Measurements from ENCODE around the gene HIVEP2.

The HIVEP2 gene

GRCh38 chr6:142773859-142774648 is 170.9 kb downstream of the HIVEP2 start:
- Mint-ChIP-seq H3K36me3 (ENCODE audit: low read depth) (peaks cover 40% of the 10 kb centered on the region), H3K4me1 (ENCODE audit: low read depth) (peaks cover 24% of the 10 kb centered on the region), H3K27ac (peak overlapping the region; percentile 26), H3K4me3 (peak overlapping the region; percentile 38), H3K27me3 (ENCODE audit: low read depth) (no peaks in the 10 kb centered on the region), H3K9me3 (no peaks in the 10 kb centered on the region)
- DNase-seq (ENCODE audit: low spot score): no peak

- H3K27ac Mint-ChIP-seq: peak overlapping the region; percentile 13
- H3K36me3 Mint-ChIP-seq (ENCODE audit: low read depth): peaks cover 42% of the 10 kb centered on the region
- no peaks in the 10 kb centered on the region for H3K27me3 Mint-ChIP-seq (ENCODE audit: low read depth)
- DNase-seq (ENCODE audit: low spot score): no peak
- H3K4me3 Mint-ChIP-seq: no peak overlapping the region
- peaks cover 24% of the 10 kb centered on the region for H3K4me1 Mint-ChIP-seq (ENCODE audit: low read depth)
- H3K9me3 Mint-ChIP-seq: no peaks in the 10 kb centered on the region
Measured at GRCh38 chr6:142773324-142773723, 171.7 kb downstream of the HIVEP2 start.

DNA sequence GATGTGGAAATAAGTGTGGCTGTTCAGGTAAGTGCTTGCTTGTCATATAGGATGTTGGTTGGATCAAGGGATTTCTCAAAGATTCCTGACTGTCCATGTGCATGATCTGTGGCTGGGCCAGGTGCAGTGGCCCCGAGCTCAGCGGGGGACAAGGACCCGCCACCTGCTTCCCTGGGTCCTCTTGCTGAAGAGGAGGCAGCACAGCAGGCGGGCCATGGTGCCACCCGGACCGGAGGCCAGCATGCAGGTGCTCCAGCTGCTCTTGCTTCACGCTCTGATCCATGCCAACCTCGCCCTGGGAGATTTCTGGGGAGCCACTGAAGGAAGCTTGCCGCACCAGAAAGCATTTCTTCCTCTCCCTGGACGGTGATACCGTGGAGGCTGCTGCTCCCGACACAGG is 173.8 kb downstream of the HIVEP2 start:
- H3K36me3 Mint-ChIP-seq (ENCODE audit: low read depth): peaks cover 50% of the 10 kb centered on the region
- no peaks in the 10 kb centered on the region for H3K9me3 Mint-ChIP-seq
- no peaks in the 10 kb centered on the region for H3K27me3 Mint-ChIP-seq (ENCODE audit: low read depth)
- no peak overlapping the region for H3K4me3 Mint-ChIP-seq
- no peak for DNase-seq (ENCODE audit: low spot score)
- H3K27ac Mint-ChIP-seq: no peak overlapping the region
- H3K4me1 Mint-ChIP-seq (ENCODE audit: low read depth): peaks cover 30% of the 10 kb centered on the region

DNA sequence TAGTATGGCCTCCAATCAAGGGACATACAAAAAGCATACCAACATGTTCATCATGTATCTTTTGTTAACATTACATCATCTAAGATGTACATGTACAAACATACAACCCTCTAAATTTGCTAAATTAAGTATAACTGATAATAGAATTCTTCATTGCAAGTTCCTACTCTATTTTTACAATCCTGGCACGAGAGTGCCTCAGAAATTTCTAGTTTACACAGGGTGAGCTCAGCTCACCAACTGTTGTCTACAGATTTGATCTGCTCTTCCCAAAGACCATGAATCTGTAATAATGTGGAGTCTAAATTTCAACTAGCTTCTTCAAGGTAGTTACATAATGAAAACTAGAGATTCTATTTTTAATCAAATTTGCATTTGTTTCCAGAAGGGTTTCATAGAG is 179.7 kb downstream of the HIVEP2 start:
- Mint-ChIP-seq H3K4me3 (no peak overlapping the region), H3K27me3 (ENCODE audit: low read depth) (no peaks in the 10 kb centered on the region), H3K4me1 (ENCODE audit: low read depth) (peaks cover 11% of the 10 kb centered on the region), H3K36me3 (ENCODE audit: low read depth) (peaks cover 30% of the 10 kb centered on the region), H3K9me3 (no peaks in the 10 kb centered on the region), H3K27ac (no peak overlapping the region)
- no peak for DNase-seq (ENCODE audit: low spot score)

GRCh38 chr6:142764311-142764710 is 180.7 kb downstream of the HIVEP2 start:
- no peak overlapping the region for H3K27ac Mint-ChIP-seq
- H3K4me3 Mint-ChIP-seq: no peak overlapping the region
- peaks cover 35% of the 10 kb centered on the region for H3K36me3 Mint-ChIP-seq (ENCODE audit: low read depth)
- H3K9me3 Mint-ChIP-seq: no peaks in the 10 kb centered on the region
- no peak for DNase-seq (ENCODE audit: low spot score)
- peaks cover 11% of the 10 kb centered on the region for H3K4me1 Mint-ChIP-seq (ENCODE audit: low read depth)
- H3K27me3 Mint-ChIP-seq (ENCODE audit: low read depth): no peaks in the 10 kb centered on the region

- H3K36me3 Mint-ChIP-seq (ENCODE audit: low read depth): peaks cover 35% of the 10 kb centered on the region
- no peaks in the 10 kb centered on the region for H3K27me3 Mint-ChIP-seq (ENCODE audit: low read depth)
- H3K9me3 Mint-ChIP-seq: no peaks in the 10 kb centered on the region
- no peak overlapping the region for H3K4me3 Mint-ChIP-seq
- H3K4me1 Mint-ChIP-seq (ENCODE audit: low read depth): peaks cover 11% of the 10 kb centered on the region
- DNase-seq (ENCODE audit: low spot score): no peak
- no peak overlapping the region for H3K27ac Mint-ChIP-seq
Measured at GRCh38 chr6:142763205-142763604, 181.8 kb downstream of the HIVEP2 start.

- Mint-ChIP-seq H3K4me3 (no peak overlapping the region), H3K36me3 (ENCODE audit: low read depth) (peaks cover 37% of the 10 kb centered on the region), H3K4me1 (ENCODE audit: low read depth) (peaks cover 12% of the 10 kb centered on the region), H3K27ac (no peak overlapping the region), H3K9me3 (no peaks in the 10 kb centered on the region), H3K27me3 (ENCODE audit: low read depth) (no peaks in the 10 kb centered on the region)
- no peak for DNase-seq (ENCODE audit: low spot score)
Measured at GRCh38 chr6:142761756-142762155, 183.2 kb downstream of the HIVEP2 start.

DNA sequence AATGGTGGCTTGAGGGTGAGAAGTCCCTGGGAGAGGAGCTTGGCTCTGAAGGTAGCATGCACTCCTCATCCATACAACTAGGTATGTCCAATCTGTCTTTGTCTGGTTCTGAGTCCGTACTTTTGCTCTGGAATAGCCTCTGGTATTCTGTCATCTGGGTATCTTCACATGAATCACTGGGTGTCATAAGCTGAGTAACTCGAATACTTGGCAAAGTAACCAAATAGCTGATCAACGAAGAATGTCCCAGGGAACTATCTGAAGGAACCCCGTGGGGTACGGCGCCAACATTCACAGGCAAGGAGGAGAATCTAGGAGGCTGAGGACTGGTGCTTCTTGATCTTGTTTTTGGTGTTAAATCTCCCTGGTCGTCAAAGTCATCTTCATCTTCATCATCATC is 184.8 kb downstream of the HIVEP2 start:
- peaks cover 41% of the 10 kb centered on the region for H3K36me3 Mint-ChIP-seq (ENCODE audit: low read depth)
- no peak overlapping the region for H3K4me3 Mint-ChIP-seq
- no peak overlapping the region for H3K27ac Mint-ChIP-seq

DNA sequence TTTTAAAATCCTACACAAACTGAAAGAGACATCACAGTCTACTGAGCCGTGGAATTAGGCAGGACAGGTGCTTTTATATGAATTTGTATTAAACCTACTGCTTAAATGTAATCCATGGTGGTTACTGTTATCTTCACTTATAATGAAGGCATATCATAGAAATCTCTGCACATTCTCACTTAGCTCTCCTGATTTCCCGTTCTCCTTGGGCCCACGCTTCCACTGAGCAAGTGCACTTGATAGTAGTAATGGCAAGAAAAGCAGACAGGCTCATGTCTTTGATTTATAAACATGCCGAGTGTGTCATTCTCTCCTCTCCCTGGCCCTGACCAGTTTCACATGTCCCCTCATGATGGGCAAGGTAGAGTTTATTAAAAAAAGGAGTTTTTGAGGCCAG is 186.3 kb downstream of the HIVEP2 start:
- DNase-seq (ENCODE audit: low spot score): no peak
- Mint-ChIP-seq H3K36me3 (ENCODE audit: low read depth) (peaks cover 38% of the 10 kb centered on the region), H3K9me3 (no peaks in the 10 kb centered on the region), H3K4me1 (ENCODE audit: low read depth) (peaks cover 22% of the 10 kb centered on the region), H3K27ac (no peak overlapping the region), H3K27me3 (ENCODE audit: low read depth) (no peaks in the 10 kb centered on the region), H3K4me3 (no peak overlapping the region)

More for the DNA sequence above, 184.8 kb downstream of the HIVEP2 start:
- H3K4me1 Mint-ChIP-seq (ENCODE audit: low read depth): peaks cover 22% of the 10 kb centered on the region
- no peak for DNase-seq (ENCODE audit: low spot score)
- no peaks in the 10 kb centered on the region for H3K27me3 Mint-ChIP-seq (ENCODE audit: low read depth)
- no peaks in the 10 kb centered on the region for H3K9me3 Mint-ChIP-seq

- Mint-ChIP-seq H3K9me3 (no peaks in the 10 kb centered on the region), H3K27me3 (ENCODE audit: low read depth) (no peaks in the 10 kb centered on the region), H3K27ac (no peak overlapping the region), H3K36me3 (ENCODE audit: low read depth) (peaks cover 44% of the 10 kb centered on the region), H3K4me3 (no peak overlapping the region), H3K4me1 (ENCODE audit: low read depth) (peaks cover 22% of the 10 kb centered on the region)
- DNase-seq (ENCODE audit: low spot score): no peak
Measured at GRCh38 chr6:142757852-142758628, 186.9 kb downstream of the HIVEP2 start.

GRCh38 chr6:142756215-142756630 is 188.8 kb downstream of the HIVEP2 start:
- Mint-ChIP-seq H3K27me3 (ENCODE audit: low read depth) (no peaks in the 10 kb centered on the region), H3K9me3 (no peaks in the 10 kb centered on the region), H3K4me1 (ENCODE audit: low read depth) (peaks cover 16% of the 10 kb centered on the region), H3K27ac (no peak overlapping the region), H3K36me3 (ENCODE audit: low read depth) (peaks cover 40% of the 10 kb centered on the region), H3K4me3 (no peak overlapping the region)
- no peak for DNase-seq (ENCODE audit: low spot score)

DNA sequence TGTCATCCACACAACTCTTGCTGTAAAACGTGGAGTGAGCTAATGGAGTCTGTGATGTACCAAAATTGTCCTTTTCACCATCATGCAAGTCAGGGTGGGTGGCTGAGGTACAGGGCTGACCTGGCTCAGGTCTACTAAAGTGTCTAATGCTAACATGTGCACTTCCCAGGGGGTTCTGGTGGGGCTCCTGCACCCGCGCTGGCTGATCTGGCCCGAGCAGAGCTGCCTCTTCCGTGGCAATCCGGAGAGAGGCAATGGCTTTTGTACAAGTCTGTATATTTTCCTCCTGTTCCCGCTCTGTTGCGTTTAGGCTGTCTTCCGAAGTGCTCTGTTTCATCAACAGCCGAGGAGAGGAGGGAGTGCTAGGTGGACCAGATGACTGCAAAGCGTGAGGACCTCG is 191.8 kb downstream of the HIVEP2 start:
- H3K27ac Mint-ChIP-seq: no peak overlapping the region
- peaks cover 20% of the 10 kb centered on the region for H3K36me3 Mint-ChIP-seq (ENCODE audit: low read depth)
- H3K4me1 Mint-ChIP-seq (ENCODE audit: low read depth): peaks cover 16% of the 10 kb centered on the region
- H3K9me3 Mint-ChIP-seq: no peaks in the 10 kb centered on the region
- H3K27me3 Mint-ChIP-seq (ENCODE audit: low read depth): no peaks in the 10 kb centered on the region
- no peak for DNase-seq (ENCODE audit: low spot score)
- H3K4me3 Mint-ChIP-seq: no peak overlapping the region

DNA sequence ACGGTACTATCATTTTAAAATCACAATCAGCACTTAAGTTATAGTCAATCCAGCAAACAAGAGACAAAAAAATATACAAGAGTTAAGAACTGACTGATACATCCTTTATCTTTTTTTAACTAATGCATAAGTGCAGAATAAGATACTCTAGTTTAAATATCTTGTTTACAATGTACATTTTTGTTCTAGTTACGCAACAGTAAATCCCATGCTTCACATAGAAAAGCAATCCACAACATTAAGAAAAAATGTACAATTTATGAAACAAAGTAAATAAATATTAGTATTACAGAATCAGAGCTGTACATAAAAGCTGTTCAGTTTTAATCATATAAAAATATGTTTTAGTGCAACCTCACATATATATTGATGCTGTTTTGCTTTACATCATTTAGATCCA is 192.6 kb downstream of the HIVEP2 start:
- H3K4me1 Mint-ChIP-seq (ENCODE audit: low read depth): peaks cover 14% of the 10 kb centered on the region
- no peak overlapping the region for H3K27ac Mint-ChIP-seq
- no peaks in the 10 kb centered on the region for H3K9me3 Mint-ChIP-seq
- H3K36me3 Mint-ChIP-seq (ENCODE audit: low read depth): peaks cover 16% of the 10 kb centered on the region
- no peak for DNase-seq (ENCODE audit: low spot score)
- no peak overlapping the region for H3K4me3 Mint-ChIP-seq
- H3K27me3 Mint-ChIP-seq (ENCODE audit: low read depth): no peaks in the 10 kb centered on the region

GRCh38 chr6:142751452-142751851 is 193.5 kb downstream of the HIVEP2 start:
- Mint-ChIP-seq H3K4me1 (ENCODE audit: low read depth) (peaks cover 7% of the 10 kb centered on the region), H3K27ac (no peak overlapping the region), H3K27me3 (ENCODE audit: low read depth) (no peaks in the 10 kb centered on the region), H3K4me3 (no peak overlapping the region), H3K9me3 (no peaks in the 10 kb centered on the region), H3K36me3 (ENCODE audit: low read depth) (peaks cover 12% of the 10 kb centered on the region)
- no peak for DNase-seq (ENCODE audit: low spot score)

Measured in T-helper 2 cell treated with Interferon-gamma antibody and Interleukin-4, amounts not matched to agents 5 μg/mL and 100 μg/mL, for 36 hours (primary cell).